Ishikawa (cell line): ENCODE measurements around the gene SCD5.

Experiments used
- CEBPB ChIP-seq: IDR thresholded peaks from 2 replicates; pipeline ENCODE4 v1.6.1; 2012
- CREB1 ChIP-seq: IDR thresholded peaks from 2 replicates; pipeline ENCODE4 v1.6.1; 2012; ENCODE audit warnings: low read depth
- EGR1 ChIP-seq: IDR thresholded peaks from 2 replicates; pipeline ENCODE4 v1.6.1; 2012
- EP300 ChIP-seq: IDR thresholded peaks from 2 replicates; pipeline ENCODE4 v1.6.1; 2012; ENCODE audit warnings: borderline replicate concordance
- FOXM1 ChIP-seq: IDR thresholded peaks from 2 replicates; pipeline ENCODE4 v1.6.1; 2012; ENCODE audit warnings: low read depth, borderline replicate concordance
- NFIC ChIP-seq: IDR thresholded peaks from 2 replicates; pipeline ENCODE4 v1.6.1; 2012
- RAD21 ChIP-seq: IDR thresholded peaks from 2 replicates; pipeline ENCODE4 v1.6.1; 2012; ENCODE audit warnings: low read depth
- TAF1 ChIP-seq: IDR thresholded peaks from 2 replicates; pipeline ENCODE4 v1.6.1; 2012; ENCODE audit warnings: low read depth, mild to moderate bottlenecking
- TCF12 ChIP-seq: IDR thresholded peaks from 2 replicates; pipeline ENCODE4 v1.6.1; 2012; ENCODE audit warnings: low read depth
- TEAD4 ChIP-seq: IDR thresholded peaks from 2 replicates; pipeline ENCODE4 v1.6.1; 2012
- YY1 ChIP-seq: IDR thresholded peaks from 2 replicates; pipeline ENCODE4 v1.6.1; 2012; ENCODE audit warnings: low read depth
- ZBTB7A ChIP-seq: IDR thresholded peaks from 2 replicates; pipeline ENCODE4 v1.6.1; 2012; ENCODE audit warnings: low read depth
- TF ChIP-seq, protein P1 (sequence below): IDR thresholded peaks from 2 replicates; pipeline ENCODE4 v1.6.1; 2012
- TF ChIP-seq, protein P2 (sequence below): IDR thresholded peaks from 2 replicates; pipeline ENCODE4 v1.6.1; 2012; ENCODE audit warnings: low read depth, mild to moderate bottlenecking
- TF ChIP-seq, protein P3 (sequence below): IDR thresholded peaks from 2 replicates; pipeline ENCODE4 v1.6.1; 2012

Gene SCD5

DNA sequence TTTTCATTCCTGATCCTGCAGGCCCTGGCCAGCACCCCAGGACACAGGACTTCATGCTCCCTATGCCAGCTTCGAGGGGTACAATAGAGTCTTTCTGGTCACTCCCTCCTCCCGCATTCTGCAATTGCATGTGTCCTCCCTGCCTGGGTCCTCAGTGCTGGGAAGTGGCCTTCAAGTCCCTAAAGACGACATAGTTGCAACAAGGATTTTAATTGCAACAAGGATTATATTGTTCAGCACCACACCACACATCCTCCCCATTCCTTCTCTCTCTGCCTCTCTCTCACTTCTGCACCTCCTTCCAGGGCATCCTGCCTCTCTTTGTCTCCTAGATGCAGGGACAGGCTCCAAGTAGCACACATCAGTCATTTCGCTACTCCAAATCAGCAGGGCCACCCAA is 25.5 kb downstream of the SCD5 start:
- TF ChIP-seq, protein P1, sequence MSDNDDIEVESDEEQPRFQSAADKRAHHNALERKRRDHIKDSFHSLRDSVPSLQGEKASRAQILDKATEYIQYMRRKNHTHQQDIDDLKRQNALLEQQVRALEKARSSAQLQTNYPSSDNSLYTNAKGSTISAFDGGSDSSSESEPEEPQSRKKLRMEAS, result no peak
- TF ChIP-seq ZBTB7A, result no peak
- no peak for TF ChIP-seq RAD21
- no peak for TF ChIP-seq EP300
- no peak for TF ChIP-seq CREB1
- no peak for TF ChIP-seq EGR1
- TF ChIP-seq FOXM1, result no peak
- TF ChIP-seq, protein P2, sequence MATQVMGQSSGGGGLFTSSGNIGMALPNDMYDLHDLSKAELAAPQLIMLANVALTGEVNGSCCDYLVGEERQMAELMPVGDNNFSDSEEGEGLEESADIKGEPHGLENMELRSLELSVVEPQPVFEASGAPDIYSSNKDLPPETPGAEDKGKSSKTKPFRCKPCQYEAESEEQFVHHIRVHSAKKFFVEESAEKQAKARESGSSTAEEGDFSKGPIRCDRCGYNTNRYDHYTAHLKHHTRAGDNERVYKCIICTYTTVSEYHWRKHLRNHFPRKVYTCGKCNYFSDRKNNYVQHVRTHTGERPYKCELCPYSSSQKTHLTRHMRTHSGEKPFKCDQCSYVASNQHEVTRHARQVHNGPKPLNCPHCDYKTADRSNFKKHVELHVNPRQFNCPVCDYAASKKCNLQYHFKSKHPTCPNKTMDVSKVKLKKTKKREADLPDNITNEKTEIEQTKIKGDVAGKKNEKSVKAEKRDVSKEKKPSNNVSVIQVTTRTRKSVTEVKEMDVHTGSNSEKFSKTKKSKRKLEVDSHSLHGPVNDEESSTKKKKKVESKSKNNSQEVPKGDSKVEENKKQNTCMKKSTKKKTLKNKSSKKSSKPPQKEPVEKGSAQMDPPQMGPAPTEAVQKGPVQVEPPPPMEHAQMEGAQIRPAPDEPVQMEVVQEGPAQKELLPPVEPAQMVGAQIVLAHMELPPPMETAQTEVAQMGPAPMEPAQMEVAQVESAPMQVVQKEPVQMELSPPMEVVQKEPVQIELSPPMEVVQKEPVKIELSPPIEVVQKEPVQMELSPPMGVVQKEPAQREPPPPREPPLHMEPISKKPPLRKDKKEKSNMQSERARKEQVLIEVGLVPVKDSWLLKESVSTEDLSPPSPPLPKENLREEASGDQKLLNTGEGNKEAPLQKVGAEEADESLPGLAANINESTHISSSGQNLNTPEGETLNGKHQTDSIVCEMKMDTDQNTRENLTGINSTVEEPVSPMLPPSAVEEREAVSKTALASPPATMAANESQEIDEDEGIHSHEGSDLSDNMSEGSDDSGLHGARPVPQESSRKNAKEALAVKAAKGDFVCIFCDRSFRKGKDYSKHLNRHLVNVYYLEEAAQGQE, result no peak
- TF ChIP-seq TAF1, result no peak
- TF ChIP-seq TEAD4, result no peak
- no peak for TF ChIP-seq TCF12
- TF ChIP-seq, protein P3, sequence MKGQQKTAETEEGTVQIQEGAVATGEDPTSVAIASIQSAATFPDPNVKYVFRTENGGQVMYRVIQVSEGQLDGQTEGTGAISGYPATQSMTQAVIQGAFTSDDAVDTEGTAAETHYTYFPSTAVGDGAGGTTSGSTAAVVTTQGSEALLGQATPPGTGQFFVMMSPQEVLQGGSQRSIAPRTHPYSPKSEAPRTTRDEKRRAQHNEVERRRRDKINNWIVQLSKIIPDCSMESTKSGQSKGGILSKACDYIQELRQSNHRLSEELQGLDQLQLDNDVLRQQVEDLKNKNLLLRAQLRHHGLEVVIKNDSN, result no peak
- TF ChIP-seq YY1, result no peak
- TF ChIP-seq NFIC, result no peak
- TF ChIP-seq CEBPB, result no peak

DNA sequence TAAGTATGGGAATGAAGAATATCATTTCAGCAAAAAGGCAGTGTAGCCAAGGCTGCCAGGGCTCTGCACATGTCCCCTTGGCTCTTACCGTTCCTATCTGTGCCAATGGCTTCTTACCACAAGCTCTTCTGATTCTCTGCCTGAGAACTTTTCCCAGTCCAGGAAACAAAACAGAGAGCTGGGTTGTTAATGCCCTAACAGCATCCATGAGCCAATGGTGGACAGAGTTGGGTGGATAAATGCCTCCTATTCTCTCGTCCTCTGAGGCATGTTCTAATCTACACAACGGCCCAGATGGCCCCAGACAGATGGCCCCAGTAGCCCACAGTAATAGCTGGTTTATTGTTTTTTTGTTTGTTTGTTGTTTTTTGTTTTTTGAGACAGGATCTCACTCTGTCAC is 28.0 kb downstream of the SCD5 start:
- no peak for TF ChIP-seq TCF12
- no peak for TF ChIP-seq YY1
- TF ChIP-seq RAD21, result no peak
- no peak for TF ChIP-seq TEAD4
- TF ChIP-seq EGR1, result no peak
- no peak for TF ChIP-seq CREB1
- no peak for TF ChIP-seq EP300
- TF ChIP-seq ZBTB7A, result no peak
- TF ChIP-seq, protein P2, result no peak
- TF ChIP-seq NFIC, result no peak
- TF ChIP-seq FOXM1, result no peak
- TF ChIP-seq, protein P1, result no peak
- no peak for TF ChIP-seq CEBPB
- TF ChIP-seq, protein P3, result no peak
- no peak for TF ChIP-seq TAF1

DNA sequence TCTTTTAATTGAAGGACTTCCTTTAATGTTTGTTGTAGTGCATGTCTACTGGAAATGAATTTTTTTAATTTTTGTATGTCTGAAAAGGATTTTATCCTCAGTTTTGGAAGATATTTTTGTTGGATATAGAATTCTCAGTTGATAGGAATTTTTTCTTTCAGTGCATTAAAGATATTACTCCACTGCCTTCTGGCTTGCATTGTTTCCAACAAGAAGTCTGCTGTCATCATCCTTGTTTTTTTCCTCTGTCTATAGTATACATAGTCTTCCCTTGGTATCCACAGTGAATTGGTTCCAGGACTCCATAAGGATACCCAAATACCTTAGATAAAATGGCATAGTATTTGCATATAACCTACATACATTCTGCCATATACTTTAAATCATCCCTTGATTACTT is 33.5 kb downstream of the SCD5 start:
- TF ChIP-seq ZBTB7A (no peak), CEBPB (no peak), CREB1 (no peak), NFIC (no peak), TEAD4 (no peak), TCF12 (no peak), TAF1 (no peak), RAD21 (no peak), YY1 (no peak), EP300 (no peak), EGR1 (no peak), FOXM1 (no peak)
- TF ChIP-seq, protein P3, result no peak
- TF ChIP-seq, protein P1, result no peak

DNA sequence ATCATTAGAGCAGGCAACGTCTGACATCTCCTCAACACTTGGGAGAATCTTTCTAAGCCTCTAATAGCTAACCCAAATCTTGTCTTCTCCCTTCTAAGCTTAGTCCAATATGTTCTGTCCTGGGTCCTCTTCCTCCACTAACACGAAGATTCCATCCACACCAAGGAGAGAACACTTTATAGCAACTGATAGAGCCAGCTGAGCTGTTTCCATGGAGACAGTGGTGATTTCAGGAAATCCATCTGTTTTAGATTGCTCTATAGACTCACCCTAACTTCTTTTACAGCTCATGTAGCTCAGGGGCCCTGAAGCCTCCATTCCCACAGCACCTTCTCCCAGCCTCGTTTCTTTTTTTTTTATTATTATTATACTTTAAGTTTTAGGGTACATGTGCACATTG is 37.4 kb downstream of the SCD5 start:
- TF ChIP-seq EGR1 (no peak), CREB1 (no peak), ZBTB7A (no peak), CEBPB (no peak)
- TF ChIP-seq, protein P3, result no peak
